T-helper 2 cell treated with Interferon-gamma antibody and Interleukin-4, amounts not matched to agents 100 ng/mL and 5 ng/mL, for 36 hours (primary cell): ENCODE data around the gene GRK3. TPM values are rescaled to one million over a fixed set of nuclear protein-coding genes. Genes with fewer than 3 reads are reported as not detected.
"Not testable (repeated sequence)": the region's sequence is repeated elsewhere in the genome, so short reads cannot be mapped to it uniquely, and the experiment has no call there.

ENCODE experiments used
- intact Hi-C: fragments of 100-400 bp; cut with micrococcal nuclease; formaldehyde crosslinking; loops from one replicate; pipeline ENCODE4 v1.15.1; 2023
- total RNA-seq: library from RNA; stranded (reverse); gene quantifications from 2 replicates; pipeline ENCODE4 v1.2.3, GENCODE V29; 2022

The GRK3 gene
- total RNA-seq, 1 donor from 2014 or later, result 45.0 TPM

GRCh38 chr22:25570486-25570885 is 6.0 kb downstream of the GRK3 start:
- intact Hi-C loops, result no loop called here

GRCh38 chr22:25571969-25572707 is 7.7 kb downstream of the GRK3 start:
- intact Hi-C loops, result not testable (repeated sequence)

DNA sequence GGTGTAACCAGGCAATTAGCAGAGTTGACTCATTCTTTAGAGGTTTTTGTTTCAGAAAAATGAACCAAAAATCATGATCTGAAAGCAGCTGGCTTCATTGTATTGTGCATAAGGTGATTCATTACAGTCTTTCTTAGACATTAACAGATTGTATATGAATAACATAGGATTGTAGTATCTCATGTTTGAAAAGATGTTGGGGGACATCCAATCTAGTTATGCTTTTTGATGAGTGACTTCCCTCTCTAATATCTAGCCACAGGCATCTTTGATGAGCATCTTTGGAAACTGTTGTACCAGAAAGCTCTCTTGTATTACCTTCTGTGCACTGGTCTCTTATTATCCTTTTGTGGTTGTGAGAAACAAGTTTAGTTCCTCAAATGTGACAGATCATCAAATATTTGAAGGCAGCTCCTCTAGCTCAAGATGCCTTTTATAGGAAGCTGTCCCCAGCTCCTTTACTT is 8.3 kb downstream of the GRK3 start:
- intact Hi-C loops, result no loop called here

GRCh38 chr22:25573841-25574240 is 9.4 kb downstream of the GRK3 start:
- intact Hi-C loops, result no loop called here

DNA sequence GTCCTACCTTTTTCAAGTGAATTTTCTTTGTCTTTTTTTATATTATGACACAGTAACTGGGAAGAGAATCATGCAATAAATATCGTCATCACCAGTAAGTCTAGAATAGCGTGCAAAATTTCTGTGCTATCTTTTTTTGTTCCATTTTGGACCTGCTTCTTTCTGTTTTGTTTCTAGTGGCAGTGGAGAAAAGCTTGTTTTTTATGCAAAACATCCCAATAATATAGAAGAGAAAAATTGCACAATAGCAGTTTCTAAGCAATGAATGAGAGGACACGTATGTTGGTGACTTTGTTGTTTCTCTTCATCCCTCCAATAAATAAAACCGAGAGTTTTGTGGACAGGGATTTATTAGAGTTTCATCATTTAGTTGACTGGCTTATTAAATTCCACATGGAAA is 10.3 kb downstream of the GRK3 start:
- intact Hi-C loops, result no loop called here

DNA sequence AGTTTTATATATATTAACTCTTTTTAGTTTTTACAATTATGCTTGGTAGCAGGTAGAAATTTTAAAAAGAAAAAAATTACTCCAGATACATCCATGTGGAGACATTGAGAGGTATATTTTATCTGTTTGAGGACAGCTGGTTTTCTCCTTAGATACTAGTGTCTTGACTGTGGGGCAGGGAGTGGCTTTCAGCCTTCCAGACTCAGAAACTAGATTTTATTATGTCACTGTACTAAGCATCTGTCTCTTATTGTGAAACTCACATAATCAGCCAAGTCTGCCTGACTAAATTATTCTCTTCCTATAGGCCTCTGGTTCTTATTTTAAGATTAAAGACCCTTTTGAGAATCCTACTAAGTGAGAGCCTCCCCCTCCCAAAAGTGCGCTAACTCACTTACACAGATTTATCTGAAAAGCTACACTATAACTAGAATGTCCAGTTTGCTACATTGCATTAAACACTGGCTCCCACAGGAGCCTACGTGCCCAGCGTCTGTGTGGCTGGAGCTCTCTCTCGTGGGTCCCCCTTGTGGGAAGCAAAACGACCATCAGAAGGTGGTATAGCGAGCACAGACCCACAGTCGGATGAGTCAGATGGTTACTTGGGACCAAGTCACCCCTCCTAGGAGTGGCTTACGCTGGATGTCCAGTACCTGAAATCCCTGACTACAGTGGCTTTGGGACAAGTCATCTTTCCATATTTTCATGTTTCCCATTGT is 11.4 kb downstream of the GRK3 start:
- intact Hi-C loops, result not testable (repeated sequence)

GRCh38 chr22:25581452-25581851 is 17.0 kb downstream of the GRK3 start:
- intact Hi-C loops, result not testable (repeated sequence)

DNA sequence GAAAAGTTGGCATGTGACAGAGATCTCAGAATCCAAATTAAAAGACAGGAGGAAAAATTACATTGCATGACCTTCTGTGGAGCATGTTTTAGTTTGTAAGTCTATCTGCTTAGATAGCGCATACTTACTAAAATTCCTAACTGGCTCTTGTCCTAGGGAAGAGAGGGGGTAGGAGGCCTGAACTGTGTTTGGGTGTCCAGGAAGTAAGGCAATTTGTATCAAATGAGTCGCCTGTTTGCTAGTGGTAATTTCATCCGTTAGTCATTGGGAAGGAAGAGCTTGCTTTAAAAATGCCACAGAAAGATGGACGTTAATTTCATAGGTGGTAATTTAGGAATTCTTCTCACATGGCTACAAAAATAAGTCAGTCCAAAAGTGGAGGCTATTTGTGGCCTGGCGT is 18.5 kb downstream of the GRK3 start:
- intact Hi-C loops, result no loop called here

GRCh38 chr22:25584993-25585392 is 20.5 kb downstream of the GRK3 start:
- intact Hi-C loops, result not testable (repeated sequence)

GRCh38 chr22:25589664-25590063 is 25.2 kb downstream of the GRK3 start:
- intact Hi-C loops, result not testable (repeated sequence)

- intact Hi-C loops, result not testable (repeated sequence)
Measured at GRCh38 chr22:25593323-25593722, 28.8 kb downstream of the GRK3 start.

- intact Hi-C loops, result no loop called here
Measured at GRCh38 chr22:25598609-25599008, 34.1 kb downstream of the GRK3 start.

- intact Hi-C loops, result no loop called here
Measured at GRCh38 chr22:25602445-25602844, 38.0 kb downstream of the GRK3 start.

DNA sequence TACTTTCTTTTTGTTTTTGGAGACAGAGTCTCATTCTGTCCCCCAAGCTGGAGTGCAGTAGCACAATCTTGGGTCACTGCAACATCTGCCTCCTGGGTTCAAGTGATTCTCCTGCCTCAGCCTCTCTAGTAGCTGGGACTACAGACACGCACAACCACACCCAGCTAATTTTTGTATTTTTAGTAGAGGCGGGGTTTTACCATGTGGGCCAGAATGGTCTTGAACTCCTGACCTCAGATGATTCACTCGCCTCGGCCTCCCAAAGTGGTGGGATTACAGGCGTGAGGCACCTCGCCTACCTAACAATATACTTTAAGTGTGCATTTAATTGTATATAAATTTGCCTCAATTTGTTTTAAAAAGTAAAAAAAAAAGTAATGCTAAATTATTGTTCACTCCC is 38.4 kb downstream of the GRK3 start:
- intact Hi-C loops, result no loop called here

DNA sequence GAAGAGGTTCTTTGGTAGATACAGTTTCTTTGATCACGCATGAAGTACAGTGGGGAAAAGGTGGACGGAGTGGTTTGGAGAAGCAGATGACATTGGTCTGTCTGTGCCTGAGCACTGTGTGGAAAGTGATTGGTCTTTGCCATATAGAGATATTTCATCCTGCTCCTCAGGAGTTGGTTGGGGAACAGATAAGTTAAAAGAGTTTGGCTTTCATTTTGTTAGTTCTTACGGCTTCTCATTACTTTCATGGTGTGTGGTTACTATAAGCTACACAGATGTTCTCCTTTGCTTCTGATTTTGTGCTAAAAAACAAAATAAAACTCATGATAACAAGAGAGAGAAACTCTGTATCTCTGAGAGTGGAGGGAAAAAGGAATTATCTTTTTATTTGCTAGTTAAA is 40.7 kb downstream of the GRK3 start:
- intact Hi-C loops, result not testable (repeated sequence)

DNA sequence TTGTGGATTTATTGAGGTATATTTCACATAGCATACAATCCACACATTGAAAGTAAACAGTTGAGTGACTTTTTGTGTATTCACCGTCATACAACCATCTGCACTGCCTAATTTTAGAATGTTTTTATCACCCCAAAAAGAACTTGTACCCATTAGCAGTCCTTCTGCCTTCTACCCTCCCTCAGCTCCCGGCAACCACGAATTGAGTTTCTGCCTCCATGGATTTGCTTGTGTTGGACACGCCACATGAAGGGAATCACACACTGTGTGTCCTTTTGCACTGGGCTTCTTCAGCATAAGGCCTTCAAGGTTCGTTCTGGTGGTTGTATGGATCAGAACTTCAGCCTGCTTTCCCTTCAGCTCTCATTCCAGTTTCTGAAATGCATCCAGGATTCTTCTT is 41.1 kb downstream of the GRK3 start:
- intact Hi-C loops, result not testable (repeated sequence)

DNA sequence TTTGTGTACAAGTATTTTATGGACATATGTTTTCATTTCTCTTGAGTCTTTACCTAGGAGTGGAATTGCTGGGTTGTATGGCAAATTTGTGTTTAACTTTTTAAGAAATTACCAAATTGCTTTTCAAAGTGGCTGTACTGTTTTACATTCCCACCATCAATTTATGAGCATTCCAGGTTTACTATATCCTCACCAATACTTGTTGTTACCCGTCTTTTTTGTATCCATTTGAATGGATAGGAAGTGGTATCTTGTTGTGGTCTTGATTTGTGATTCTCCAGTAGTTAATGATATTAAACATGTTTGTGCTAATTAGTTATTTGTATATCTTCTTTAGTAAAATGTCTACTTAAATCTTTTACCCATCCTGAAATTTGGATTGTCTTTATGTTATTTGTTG is 46.8 kb downstream of the GRK3 start:
- intact Hi-C loops, result not testable (repeated sequence)

GRCh38 chr22:25613131-25613530 is 48.7 kb downstream of the GRK3 start:
- intact Hi-C loops, result not testable (repeated sequence)

- intact Hi-C loops, result not testable (repeated sequence)
Measured at GRCh38 chr22:25613558-25613957, 49.1 kb downstream of the GRK3 start.

GRCh38 chr22:25614791-25615190 is 50.3 kb downstream of the GRK3 start:
- intact Hi-C loops, result not testable (repeated sequence)

GRCh38 chr22:25621986-25622385 is 57.5 kb downstream of the GRK3 start:
- intact Hi-C loops, result no loop called here

- intact Hi-C loops, result no loop called here
Measured at GRCh38 chr22:25623310-25623734, 58.8 kb downstream of the GRK3 start.

- intact Hi-C loops, result no loop called here
Measured at GRCh38 chr22:25623851-25624250, 59.4 kb downstream of the GRK3 start.
